GM19193 (cell line): ENCODE data around the gene ZBTB12.

ENCODE experiments used
- POLR2A ChIP-seq: IDR thresholded peaks from 4 replicates; pipeline ENCODE4 v1.6.1; 2011; ENCODE audit not compliant: insufficient read depth, insufficient read length; ENCODE audit errors: extremely low read depth

Gene ZBTB12

DNA sequence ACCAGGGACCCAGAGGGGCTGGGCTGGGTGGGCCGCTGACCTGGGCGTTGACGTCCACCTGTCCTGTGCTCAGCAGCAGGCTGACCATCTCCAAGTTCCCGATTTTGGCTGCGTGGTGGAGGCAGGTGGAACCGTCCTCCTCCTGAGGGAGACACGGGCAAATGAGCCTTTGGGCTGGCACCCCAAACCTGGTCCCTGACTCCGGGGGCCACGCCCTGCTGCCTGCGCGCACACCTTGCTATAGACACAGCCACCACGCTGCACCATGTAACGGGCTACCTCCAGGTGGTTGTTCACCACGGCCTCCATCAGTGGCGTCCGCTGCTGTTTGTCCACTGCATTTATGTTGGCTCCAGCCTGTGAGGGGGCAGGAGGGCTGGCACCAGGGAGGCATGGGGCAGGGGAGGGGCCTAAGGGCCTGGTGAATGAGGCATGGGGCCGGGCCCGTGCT lies 15.3 kb downstream of the ZBTB12 start:
- TF ChIP-seq POLR2A = no peak

DNA sequence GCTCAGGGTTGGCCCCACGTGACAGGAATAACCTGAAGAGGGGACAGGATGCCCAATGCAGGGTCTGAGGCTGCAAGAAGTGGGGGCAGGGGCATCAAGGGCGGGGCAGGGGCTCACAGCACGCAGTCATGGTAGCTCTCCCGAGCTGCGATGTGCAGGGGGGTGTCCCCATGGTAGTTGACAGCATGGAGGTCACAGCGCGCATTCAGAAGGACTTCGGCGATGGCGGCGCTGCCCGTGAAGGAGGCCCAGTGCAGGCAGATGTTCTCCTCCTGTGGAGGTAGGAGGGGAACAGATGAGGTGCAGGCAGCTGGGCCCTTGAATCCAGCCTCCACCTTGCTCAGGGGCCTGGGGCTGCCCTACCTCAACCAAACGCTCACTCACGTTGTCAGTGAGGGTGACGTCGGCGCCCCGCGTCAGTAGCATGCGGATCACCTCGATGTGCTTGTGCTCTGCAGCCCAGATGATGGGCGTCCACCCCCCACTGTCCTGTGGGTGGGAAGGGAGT lies 17.3 kb downstream of the ZBTB12 start:
- TF ChIP-seq POLR2A = no peak

DNA sequence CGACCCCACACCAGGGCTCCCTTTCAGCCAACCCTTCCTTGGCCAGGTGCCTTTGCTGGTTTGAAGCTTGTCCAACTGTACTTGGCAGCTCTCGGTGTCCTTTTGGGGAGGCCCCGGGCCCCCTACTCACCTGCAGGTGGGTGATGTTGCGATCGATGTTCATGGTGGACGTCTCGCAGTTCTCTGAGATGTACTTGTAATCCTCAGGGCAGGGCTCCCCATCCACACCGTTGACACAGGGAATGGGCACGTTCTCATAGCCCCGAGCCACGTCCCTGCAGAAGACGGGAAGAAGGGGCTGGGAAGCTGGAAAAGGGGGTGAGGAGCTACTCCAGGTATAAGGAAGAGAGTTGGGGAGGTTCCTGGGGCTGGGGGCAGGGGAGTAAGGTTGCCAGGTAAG lies 18.2 kb downstream of the ZBTB12 start:
- no peak for TF ChIP-seq POLR2A

DNA sequence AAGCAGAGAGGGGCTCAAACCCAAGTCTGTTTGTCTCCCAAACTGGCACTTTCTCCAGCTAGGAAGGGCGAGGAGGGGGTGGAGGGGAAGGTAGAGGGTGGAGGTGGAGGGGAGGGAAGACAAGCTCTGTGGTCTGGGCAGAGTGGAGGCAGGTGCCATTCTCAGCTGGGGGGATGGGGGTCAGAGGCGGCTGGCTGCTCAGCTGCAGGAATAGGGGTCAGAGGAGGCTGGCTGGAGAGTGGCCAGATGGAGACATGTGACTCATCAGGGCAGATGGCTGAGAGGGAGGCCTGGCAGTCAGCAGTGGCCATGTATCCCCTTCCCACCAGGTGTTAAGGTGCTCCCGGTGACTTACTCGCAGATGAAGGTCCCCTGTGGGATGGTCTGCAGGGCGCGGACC lies 19.5 kb downstream of the ZBTB12 start:
- no peak for TF ChIP-seq POLR2A

DNA sequence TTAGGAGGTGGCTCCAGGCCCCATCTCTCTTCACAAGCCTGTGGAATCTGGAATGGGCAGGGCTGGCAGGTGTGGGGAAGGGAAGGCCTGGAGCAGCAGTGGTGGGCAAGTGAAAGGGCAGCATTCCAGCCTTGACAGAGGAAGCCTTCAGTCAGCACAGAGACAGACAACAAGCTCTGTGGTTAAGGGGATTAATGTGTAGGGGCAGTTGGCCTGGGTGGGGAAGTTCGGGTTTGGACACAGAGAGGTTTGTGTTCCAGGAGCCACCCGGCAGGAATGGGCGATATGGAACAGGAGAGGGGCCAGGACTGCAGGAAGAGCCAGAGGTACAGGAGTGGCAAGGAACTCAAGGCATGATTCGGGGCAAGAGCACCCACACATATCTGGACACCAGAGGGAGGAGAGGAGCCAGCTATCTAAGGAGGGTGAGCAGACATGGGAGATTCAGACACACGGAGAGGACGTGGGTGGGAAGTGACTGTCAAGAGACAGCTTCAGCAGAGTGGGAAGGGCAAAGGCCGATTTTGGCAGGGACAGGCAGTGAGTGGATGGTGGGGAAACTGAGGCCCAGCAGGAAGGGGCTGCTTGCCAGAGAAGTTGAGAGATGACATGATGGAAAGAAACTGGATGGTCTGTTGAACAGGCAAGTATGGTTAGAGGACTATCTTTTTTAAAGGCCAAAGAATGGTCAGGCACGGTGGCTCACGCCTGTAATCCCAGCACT lies 20.6 kb downstream of the ZBTB12 start:
- TF ChIP-seq POLR2A = no peak

DNA sequence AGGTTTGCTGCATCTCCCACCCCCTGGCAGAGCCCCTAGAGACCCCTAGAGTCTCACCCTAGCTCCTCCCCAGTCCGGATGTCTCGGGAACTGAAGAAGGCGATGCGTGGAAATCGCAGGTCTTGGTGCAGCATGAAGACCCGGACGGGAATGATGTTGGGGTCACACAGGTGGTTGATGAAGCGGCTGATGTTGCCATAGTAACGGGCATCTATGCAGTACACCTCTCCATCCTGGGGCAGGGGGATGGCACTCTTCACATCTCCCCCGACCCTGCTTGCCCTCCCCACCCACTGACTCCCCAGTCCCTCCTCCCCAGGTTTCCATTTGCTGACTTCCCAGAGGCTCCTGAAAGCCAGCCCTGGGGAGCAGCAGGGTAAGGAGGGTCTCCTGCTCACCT lies 21.3 kb downstream of the ZBTB12 start:
- no peak for TF ChIP-seq POLR2A

DNA sequence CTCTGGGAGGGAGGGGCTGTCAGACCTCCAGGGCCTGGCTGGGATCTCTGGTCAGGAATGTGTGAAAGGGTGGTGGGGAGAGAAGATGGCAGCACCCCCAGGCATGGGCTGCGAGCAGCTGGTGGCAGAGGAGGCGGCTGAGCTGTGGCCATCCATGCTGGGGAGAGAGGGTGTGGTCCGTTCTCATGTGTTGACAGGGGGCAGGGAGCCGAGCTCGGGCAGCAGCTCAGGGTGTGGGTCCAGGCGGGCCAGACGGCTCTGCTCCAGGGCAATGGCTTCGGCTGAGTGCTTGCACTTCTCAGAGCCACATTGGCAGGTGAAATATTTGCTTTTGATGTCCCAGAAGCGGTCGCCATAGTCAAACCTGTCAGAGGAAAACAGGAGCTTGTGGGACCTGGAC lies 22.0 kb downstream of the ZBTB12 start:
- no peak for TF ChIP-seq POLR2A

DNA sequence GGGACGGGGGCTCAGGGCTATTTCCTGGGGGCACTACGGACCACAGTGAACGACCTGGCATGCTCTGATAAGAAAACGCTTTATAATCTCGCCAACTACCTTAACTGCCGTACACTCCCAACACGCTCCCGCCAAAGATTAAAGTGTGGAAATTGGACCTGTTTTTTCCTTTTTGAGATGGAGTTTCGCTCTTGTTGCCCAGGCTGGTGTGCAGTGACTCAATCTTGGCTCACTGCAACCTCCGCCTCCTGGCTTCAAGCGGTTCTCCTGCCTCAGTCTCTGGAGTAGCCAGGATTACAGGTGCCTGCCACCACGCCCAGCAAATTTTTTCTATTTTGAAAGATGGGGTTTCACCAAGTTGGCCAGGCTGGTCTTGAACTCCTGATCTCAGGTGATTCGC lies 22.7 kb downstream of the ZBTB12 start:
- TF ChIP-seq POLR2A = no peak

DNA sequence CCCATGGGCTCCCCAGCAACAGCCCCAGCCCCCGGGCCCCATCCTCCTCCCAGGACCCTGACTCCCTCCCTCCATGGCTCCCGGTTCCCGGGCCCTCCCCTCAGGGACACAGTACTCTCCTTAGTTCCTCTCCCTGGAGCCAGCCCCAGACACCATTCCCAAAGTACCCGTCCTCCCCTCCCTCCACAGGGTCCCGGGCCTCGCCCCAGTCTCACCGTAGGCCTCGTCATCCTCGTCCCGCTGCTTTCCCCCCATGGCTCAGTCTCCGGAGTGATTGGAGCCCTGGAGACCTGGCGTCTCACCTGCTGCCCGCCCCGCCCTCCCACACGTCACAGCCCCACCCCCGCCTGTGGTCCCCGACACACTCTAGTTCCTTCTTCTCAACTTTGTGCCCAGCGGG lies 23.2 kb downstream of the ZBTB12 start, which contains the start of gene SLC44A4:
Gene SLC44A4, minus strand, starts transcription at position 272 of the 400 bp plus-strand sequence. Its CDS starts 17 bp downstream, at position 255.
- no peak for TF ChIP-seq POLR2A

DNA sequence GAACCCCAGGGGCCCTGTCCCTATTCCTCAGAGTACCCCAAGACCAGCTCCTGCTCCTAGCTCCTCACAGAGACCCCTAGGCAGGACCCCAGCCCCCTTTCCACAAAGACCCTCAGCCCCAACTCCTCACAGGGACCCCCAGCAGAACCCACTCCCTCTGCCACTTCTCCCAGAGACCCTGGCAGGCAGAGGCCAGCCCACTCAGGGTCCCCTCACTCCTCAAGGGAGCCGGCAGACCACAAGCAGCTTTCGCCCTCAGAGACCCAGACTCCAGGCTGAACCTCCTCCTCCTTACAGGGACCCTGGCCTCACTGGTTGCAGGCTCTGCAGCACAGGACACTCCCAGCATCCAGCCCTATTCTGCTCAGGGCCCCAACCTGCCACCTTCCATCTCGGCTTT lies 23.7 kb downstream of the ZBTB12 start:
- no peak for TF ChIP-seq POLR2A

DNA sequence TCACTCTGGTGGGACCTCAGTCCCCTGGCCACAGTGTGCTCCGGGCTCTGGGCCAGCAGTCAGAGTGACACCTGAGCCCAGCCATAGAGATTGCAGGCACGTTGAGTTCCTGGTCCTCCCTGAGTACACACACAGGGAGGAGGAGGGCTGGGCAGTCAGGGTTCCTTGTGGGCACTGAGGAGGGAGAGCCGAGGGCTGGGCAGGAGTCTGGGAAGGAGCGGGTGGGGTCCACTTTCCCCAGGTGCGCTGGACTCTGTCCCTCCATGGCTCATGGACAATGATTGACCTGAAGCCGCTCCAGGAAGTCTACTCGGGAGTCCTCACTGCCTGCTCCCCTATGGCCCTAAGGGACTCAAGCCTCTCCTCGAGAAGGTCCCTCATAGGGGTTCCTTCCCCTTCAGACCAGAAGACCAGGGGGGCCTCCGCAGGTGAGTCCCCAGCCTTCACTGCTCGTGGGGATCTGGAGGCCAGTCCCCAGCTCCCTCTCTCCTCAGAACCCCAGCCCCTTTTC lies 24.2 kb downstream of the ZBTB12 start:
- no peak for TF ChIP-seq POLR2A

DNA sequence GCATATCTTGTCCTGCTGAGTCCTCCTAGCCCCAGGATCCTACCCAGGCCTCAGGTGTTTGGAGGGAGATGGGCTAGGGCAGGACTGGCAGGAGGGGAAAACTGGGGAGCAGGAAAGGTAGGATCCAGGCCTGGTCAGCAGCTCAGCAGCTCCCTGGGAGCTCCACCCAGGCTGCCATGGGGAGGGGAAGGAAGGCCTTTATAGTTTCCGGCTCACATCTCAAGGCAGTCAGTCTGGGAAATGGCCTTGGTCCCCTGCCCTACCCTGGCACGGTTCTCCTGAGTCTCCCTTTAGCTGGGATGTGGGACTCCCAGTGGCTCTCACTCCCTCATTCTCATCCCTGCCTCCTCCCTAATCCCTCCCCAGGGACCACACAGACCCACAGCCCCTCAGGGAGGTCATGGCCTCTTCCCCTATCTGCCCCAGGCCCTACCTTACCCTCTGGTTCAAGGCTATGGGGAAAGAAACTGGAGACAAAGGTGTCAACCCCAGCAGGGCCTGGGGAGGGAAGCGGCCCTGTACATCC lies 24.7 kb downstream of the ZBTB12 start:
- no peak for TF ChIP-seq POLR2A

DNA sequence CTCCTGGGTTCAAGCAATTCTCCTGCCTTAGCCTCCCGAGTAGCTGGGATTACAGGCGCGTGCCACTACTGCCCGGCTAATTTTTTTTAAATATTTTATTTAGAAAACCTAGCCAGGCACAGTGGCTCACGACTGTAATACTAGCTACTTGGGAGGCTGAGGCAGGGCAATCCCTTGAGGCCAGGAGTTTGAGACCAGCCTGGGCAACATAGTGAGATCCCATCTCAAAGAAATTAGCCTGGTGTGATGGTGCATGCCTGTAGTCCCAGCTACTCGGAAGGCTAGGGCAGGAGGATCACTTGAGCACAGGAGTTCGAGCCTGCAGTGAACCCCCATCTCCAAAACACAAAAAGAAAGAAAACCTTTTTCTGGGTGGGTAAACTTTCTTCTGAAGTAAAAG lies 25.5 kb downstream of the ZBTB12 start:
- TF ChIP-seq POLR2A = no peak

DNA sequence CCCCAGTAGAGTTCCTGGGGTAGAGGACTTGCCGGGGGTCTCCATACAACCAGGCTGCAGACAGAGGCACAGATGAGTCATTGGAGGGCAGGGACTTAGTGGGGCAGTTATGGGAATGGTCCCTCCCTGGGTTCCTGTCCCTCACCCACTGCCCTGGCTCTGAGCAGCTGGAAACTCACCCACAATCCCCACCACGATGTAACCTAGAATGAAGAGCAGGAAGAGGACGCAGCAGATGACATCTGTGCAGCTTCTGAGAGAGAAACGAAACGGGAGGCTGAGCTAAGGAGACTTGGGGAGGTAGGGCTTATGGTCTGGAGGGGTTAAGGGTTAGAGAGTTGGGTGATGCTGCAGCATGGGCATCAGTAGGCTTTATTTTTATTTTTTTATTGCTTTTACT lies 26.0 kb downstream of the ZBTB12 start:
- no peak for TF ChIP-seq POLR2A

DNA sequence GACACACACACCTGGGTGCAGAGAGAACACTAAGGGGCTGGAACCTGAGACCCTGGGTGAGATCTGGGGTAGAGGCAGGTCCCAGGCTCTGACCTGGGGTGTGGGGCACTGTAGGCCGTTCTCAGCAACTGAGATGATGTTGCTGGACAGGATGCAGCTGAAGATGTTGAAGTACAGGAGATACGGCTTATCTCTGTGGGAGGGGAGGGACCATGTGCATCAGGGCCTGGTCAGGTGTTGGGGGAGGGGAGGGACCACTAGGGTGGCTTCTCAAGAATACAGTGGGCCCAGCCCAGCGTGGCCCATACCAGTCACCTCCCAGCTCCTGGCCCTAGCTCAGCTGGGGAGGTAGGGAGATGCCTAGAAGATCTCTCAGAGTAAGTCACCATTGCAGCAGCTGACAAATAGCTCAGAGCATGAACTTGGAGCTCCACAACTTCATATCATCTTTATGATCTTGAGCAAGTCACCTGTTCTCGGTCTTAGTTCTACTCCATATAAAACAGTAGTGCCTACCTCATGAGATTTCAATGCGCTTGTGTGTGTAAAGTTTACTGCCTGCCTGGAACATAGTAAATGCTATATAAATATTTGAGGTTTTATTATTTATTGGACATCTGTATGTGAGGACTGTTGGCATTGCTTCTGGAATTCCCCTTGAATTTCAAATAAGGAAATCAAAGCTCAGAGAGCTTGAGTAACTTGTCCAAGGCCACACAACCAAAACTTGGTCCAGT lies 26.9 kb downstream of the ZBTB12 start:
- TF ChIP-seq POLR2A = no peak
